Measurements from ENCODE around the gene SLC18B1. TPM values are rescaled to one million over a fixed set of nuclear protein-coding genes. Genes with fewer than 3 reads are reported as not detected.

SLC18B1 gene
- total RNA-seq, 1 experiment from 2014 or later: 19.5 TPM

GRCh38 chr6:132719736-132720448 is 78.5 kb downstream of the SLC18B1 start:
- Mint-ChIP-seq H3K27ac (ENCODE audit: low read depth, unreplicated experiment) (no peak overlapping the region), H3K27me3 (ENCODE audit: insufficient read depth, unreplicated experiment) (no peaks in the 10 kb centered on the region), H3K4me3 (ENCODE audit: unreplicated experiment) (no peak overlapping the region), H3K4me1 (ENCODE audit: insufficient read depth, unreplicated experiment) (peaks cover 6% of the 10 kb centered on the region), H3K36me3 (ENCODE audit: insufficient read depth, unreplicated experiment) (peaks cover 4% of the 10 kb centered on the region), H3K9me3 (ENCODE audit: unreplicated experiment) (no peaks in the 10 kb centered on the region)
- TF ChIP-seq CTCF (IDR thresholded peaks at IDR 0.05; ENCODE audit: unreplicated experiment): no peak
- ChIA-PET CTCF (interaction anchor here (0.7 to 1.0 kb wide), 3 partner anchors 8 to 60 kb away, joined by 3 to 5 read pairs (median 4); no protein-coding TSS in a partner anchor), POLR2A (no interaction called here)
- no TSS peak for BruUV-seq (replicated peaks)
- DNase-seq (ENCODE audit: unreplicated experiment): no peak
- intact Hi-C loops (cut with micrococcal nuclease): no loop called here

Other genes starting within 250 kb of the SLC18B1 start
- not detected in 2 replicates for gene TAAR8, start 246.0 kb downstream of the SLC18B1 start, total RNA-seq (2022)
- gene TAAR6, start 228.3 kb downstream of the SLC18B1 start, total RNA-seq (2022): not detected in 2 replicates
- gene TAAR5, start 208.9 kb downstream of the SLC18B1 start, total RNA-seq (2022): not detected in 2 replicates
- not detected in 2 replicates for gene TAAR2, start 174.4 kb downstream of the SLC18B1 start, total RNA-seq (2022)
- gene TAAR1, start 139.5 kb downstream of the SLC18B1 start, total RNA-seq (2022): not detected in 2 replicates
- 3.5 and 5.4 TPM in 2 replicates for gene VNN1, start 84.6 kb downstream of the SLC18B1 start, total RNA-seq (2022)
- gene VNN2, start 40.7 kb downstream of the SLC18B1 start, total RNA-seq (2022): not detected in 2 replicates
- 2,392 and 2,805 TPM in 2 replicates for gene RPS12, start 15.9 kb upstream of the SLC18B1 start, total RNA-seq (2022)